ENCODE data around the gene WNT5B. TPM values are rescaled to one million over a fixed set of nuclear protein-coding genes. Genes with fewer than 3 reads are reported as not detected.
A peak's percentile ranks its signal among the peaks of the same experiment; 100 is the strongest.

WNT5B gene
- total and polyA plus RNA-seq, 2 donors (not counting 3 experiments of a cell fraction or from before 2014, with no cell fraction given), result not detected

- TF ChIP-seq JUN (IDR thresholded peaks at IDR 0.05; ENCODE audit: borderline replicate concordance, insufficient read depth, insufficient read length, low read depth) (no peak), CTCF (IDR thresholded peaks at IDR 0.05; ENCODE audit: extremely low read depth in 1 of 2, insufficient read depth in 1 of 2, low read depth in 1 of 2, low read length in 2 of 2) (no peak), EZH2 (IDR thresholded peaks at IDR 0.05; ENCODE audit: borderline replicate concordance, low read depth, low read length, severe bottlenecking) (no peak), POLR2A (IDR thresholded peaks at IDR 0.05; ENCODE audit: low read depth, low read length) (no peak), MAX (IDR thresholded peaks at IDR 0.05; ENCODE audit: insufficient read depth, insufficient read length) (no peak), FOS (IDR thresholded peaks at IDR 0.05; ENCODE audit: borderline replicate concordance, insufficient read depth, low read length) (no peak), GATA2 (IDR thresholded peaks at IDR 0.05; ENCODE audit: insufficient read depth, insufficient read length, low read depth, low read length) (no peak), MYC (IDR thresholded peaks at IDR 0.05; ENCODE audit: low read depth, low read length) (no peak), POLR2AphosphoS5 (IDR thresholded peaks at IDR 0.05; ENCODE audit: insufficient read depth, low read depth, low read length) (no peak)
- Histone ChIP-seq H3K9me3 (replicated peaks; ENCODE audit: control insufficient read depth, insufficient read depth, low read length) (no peaks in the 10 kb centered on the region), H3K79me2 (ENCODE audit: control insufficient read depth, insufficient read depth, low read length) (no peaks in the 10 kb centered on the region), H3K36me3 (ENCODE audit: control insufficient read depth in 2 of 2, extremely low read depth in 1 of 2, insufficient read depth in 2 of 2, low read length in 2 of 2) (no peaks in the 10 kb centered on the region), H2AFZ (ENCODE audit: low read depth, low read length) (no peak overlapping the region), H3K4me1 (ENCODE audit: control insufficient read depth, extremely low read depth, insufficient read depth, low read length) (peaks cover 13% of the 10 kb centered on the region), H4K20me1 (replicated peaks; ENCODE audit: control insufficient read depth, extremely low read depth, insufficient read depth, low read length) (no peaks in the 10 kb centered on the region), H3K4me2 (ENCODE audit: insufficient read depth, low read length) (no peak overlapping the region), H3K9ac (replicated peaks; ENCODE audit: extremely low read depth, insufficient read depth, low read length) (no peak overlapping the region), H3K9me1 (replicated peaks; ENCODE audit: control insufficient read depth, extremely low read depth, insufficient read depth, low read length) (no peaks in the 10 kb centered on the region), H3K27me3 (ENCODE audit: control insufficient read depth in 2 of 2, insufficient read depth in 2 of 2, low read length in 2 of 2) (peaks cover 0 to 1% of the 10 kb centered on the region in 2 experiments), H3K27ac (ENCODE audit: insufficient read depth, low read depth, low read length) (no peak overlapping the region), H3K4me3 (replicated peaks in 1 of 3; ENCODE audit: insufficient read depth in 1 of 3, low read depth in 1 of 3, low read length in 3 of 3) (no peak overlapping the region)
- dilution Hi-C loops (cut with MboI; ENCODE audit: extremely low pct_ligation_motif_present, low sequenced_read_pairs), result no loop called here
- no peak for DNase-seq (ENCODE audit: low read depth, low spot score)
- peak; percentile 12 for FAIRE-seq
- intact Hi-C loops (cut with micrococcal nuclease), result no loop called here
- CTCF ChIA-PET, result interaction anchor here (0.9 to 11.4 kb wide), 5 partner anchors 13 to 282 kb away, joined by 3 to 840 read pairs (median 3); no protein-coding TSS in a partner anchor
- POLR2A ChIA-PET, result no interaction called here
- BruUV-seq (replicated peaks), result no TSS peak
These were observed 28.7 kb downstream of the WNT5B start for GRCh38 chr12:1657688-1658087.
